ENCODE results near the gene ZSWIM1. TPM values are rescaled to one million over a fixed set of nuclear protein-coding genes. Genes with fewer than 3 reads are reported as not detected.

Gene ZSWIM1
- total and polyA plus RNA-seq, 2 of the 13 experiments (the other 11 are each of a cell fraction or from before 2014, with no cell fraction given): 9.5 to 11.7 TPM

GRCh38 chr20:45911486-45912343, 30.7 kb downstream of the ZSWIM1 start, which contains the start of gene PLTP (continued):
- TF ChIP-seq JDP2 (CRISPR knock-in tag; IDR thresholded peaks at IDR 0.05; ENCODE audit: borderline replicate concordance): no peak
- no peak for TF ChIP-seq NFE2 (CRISPR knock-in tag; IDR thresholded peaks at IDR 0.05)
- no peak for TF ChIP-seq TBX2 (CRISPR knock-in tag; IDR thresholded peaks at IDR 0.05; ENCODE audit: borderline replicate concordance)
- TF ChIP-seq GATAD2A (CRISPR knock-in tag; IDR thresholded peaks at IDR 0.05): no peak; the same call in 1 of the 2 replicates
- no peak for TF ChIP-seq ASH2L (IDR thresholded peaks at IDR 0.05; ENCODE audit: insufficient read length, low read depth, low read length)
- TF ChIP-seq, protein P1, sequence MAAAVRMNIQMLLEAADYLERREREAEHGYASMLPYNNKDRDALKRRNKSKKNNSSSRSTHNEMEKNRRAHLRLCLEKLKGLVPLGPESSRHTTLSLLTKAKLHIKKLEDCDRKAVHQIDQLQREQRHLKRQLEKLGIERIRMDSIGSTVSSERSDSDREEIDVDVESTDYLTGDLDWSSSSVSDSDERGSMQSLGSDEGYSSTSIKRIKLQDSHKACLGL (CRISPR knock-in tag; IDR thresholded peaks at IDR 0.05): peak; percentile 68; the same call in 1 of the 2 replicates
- TF ChIP-seq RFX1 (IDR thresholded peaks at IDR 0.05): peak; percentile 77
- TF ChIP-seq YEATS4 (CRISPR knock-in tag; IDR thresholded peaks at IDR 0.05; ENCODE audit: borderline replicate concordance): no peak
- TF ChIP-seq ZBTB42 (CRISPR knock-in tag; IDR thresholded peaks at IDR 0.05): no peak
- no peak for TF ChIP-seq ZNF552 (CRISPR knock-in tag; IDR thresholded peaks at IDR 0.05; ENCODE audit: borderline replicate concordance)
- TF ChIP-seq HNRNPL (IDR thresholded peaks at IDR 0.05; ENCODE audit: low read depth, low read length): no peak
- no peak for TF ChIP-seq ZNF296 (CRISPR knock-in tag; conservative IDR thresholded peaks at IDR 0.05)
- TF ChIP-seq ONECUT2 (CRISPR knock-in tag; IDR thresholded peaks at IDR 0.05): no peak; the same call in 1 of the 2 replicates
- TF ChIP-seq, protein P2, sequence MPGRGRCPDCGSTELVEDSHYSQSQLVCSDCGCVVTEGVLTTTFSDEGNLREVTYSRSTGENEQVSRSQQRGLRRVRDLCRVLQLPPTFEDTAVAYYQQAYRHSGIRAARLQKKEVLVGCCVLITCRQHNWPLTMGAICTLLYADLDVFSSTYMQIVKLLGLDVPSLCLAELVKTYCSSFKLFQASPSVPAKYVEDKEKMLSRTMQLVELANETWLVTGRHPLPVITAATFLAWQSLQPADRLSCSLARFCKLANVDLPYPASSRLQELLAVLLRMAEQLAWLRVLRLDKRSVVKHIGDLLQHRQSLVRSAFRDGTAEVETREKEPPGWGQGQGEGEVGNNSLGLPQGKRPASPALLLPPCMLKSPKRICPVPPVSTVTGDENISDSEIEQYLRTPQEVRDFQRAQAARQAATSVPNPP (CRISPR knock-in tag; IDR thresholded peaks at IDR 0.05): no peak
- no peak for TF ChIP-seq ZNF180 (CRISPR knock-in tag; IDR thresholded peaks at IDR 0.05; ENCODE audit: borderline replicate concordance, low read depth)
- TF ChIP-seq, protein P3, sequence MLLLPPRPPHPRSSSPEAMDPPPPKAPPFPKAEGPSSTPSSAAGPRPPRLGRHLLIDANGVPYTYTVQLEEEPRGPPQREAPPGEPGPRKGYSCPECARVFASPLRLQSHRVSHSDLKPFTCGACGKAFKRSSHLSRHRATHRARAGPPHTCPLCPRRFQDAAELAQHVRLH (CRISPR knock-in tag; IDR thresholded peaks at IDR 0.05; ENCODE audit: borderline replicate concordance, low read depth): no peak
- no peak for TF ChIP-seq ZNF530 (CRISPR knock-in tag; IDR thresholded peaks at IDR 0.05; ENCODE audit: low read depth)
- no peak for TF ChIP-seq SIX4 (CRISPR knock-in tag; IDR thresholded peaks at IDR 0.05)
- no peak for TF ChIP-seq MYNN (CRISPR knock-in tag; IDR thresholded peaks at IDR 0.05; ENCODE audit: low read depth)
